Hematopoietic multipotent progenitor cell treated with erythropoietin and hydrocortisone succinate and interleukin-3 and kit ligand, for 4 days (in vitro differentiated cells): ENCODE results near the gene CBX2.

ENCODE experiments used
- DNase-seq: peaks from one replicate; pipeline ENCODE4 v3.0.0-alpha.2; 2015

The CBX2 gene

DNA sequence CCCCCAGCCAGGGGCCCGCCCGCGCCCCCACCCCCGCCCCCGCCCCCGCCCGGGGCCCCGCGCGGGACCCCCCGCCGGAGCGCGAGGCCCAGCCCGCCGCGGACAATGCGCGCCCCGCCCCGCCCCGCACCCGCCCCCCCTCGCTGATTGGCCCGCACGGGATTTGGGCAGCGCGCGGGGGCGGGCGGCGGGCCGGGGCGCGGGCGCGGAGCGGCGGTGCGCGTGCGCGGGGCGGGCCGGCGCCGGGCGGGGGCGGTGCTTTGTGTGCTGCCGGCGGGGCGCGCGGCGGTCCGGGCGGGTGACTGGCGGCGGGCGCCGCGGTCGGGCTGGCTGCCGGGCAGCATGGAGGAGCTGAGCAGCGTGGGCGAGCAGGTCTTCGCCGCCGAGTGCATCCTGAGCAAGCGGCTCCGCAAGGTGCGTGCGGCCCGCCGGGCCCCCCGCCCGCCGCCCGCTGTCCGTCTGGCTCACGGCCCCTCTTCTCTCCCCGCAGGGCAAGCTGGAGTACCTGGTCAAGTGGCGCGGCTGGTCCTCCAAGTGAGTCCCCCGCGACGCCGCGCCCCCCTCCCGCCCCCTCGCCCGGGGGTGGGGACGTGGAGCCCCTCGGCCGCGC, at the start of gene CBX2:
CBX2 (plus strand) TSS at position 255 of the 610 bp plus-strand sequence; CDS start at position 343, 88 bp downstream.
- DNase-seq, result peak; percentile 91

- peak; percentile 96 for DNase-seq
These were observed 49.6 kb upstream of the CBX2 start for GRCh38 chr17:79728169-79728907.

- DNase-seq, result no peak
These were observed 49.0 kb upstream of the CBX2 start for GRCh38 chr17:79728908-79729471.

GRCh38 chr17:79729761-79730160, 48.2 kb upstream of the CBX2 start:
- no peak for DNase-seq

- DNase-seq, result no peak
These were observed 47.5 kb upstream of the CBX2 start for GRCh38 chr17:79730437-79730768.

DNA sequence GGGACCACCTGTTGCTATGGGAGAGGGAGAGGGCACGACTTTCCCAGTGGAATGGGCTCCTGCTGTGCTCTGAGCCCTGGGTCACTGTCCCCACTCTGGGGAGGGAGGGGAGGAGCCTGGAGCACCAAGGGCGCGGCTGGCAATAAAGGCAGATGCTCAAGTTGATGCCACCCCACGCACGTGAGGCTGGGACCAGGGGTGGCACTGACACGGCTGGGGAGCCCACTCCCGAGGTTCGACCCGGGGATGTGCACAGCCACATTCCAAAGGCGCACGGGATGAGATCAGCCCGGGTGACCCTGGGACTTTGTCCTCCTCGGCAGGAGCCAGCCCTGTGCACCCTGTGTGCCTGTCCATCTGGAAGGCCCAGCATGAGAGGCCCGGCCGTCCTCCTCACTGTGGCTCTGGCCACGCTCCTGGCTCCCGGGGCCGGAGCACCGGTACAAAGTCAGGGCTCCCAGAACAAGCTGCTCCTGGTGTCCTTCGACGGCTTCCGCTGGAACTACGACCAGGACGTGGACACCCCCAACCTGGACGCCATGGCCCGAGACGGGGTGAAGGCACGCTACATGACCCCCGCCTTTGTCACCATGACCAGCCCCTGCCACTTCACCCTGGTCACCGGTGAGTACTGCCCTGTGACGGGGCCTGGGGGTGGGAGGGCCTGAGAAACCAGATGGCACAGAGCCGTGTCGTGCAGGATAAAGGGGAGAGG, 47.0 kb upstream of the CBX2 start, which contains the start of gene ENPP7:
ENPP7 (plus strand) TSS at position 175 of the 715 bp plus-strand sequence; CDS start at position 372, 197 bp downstream.
- no peak for DNase-seq

- no peak for DNase-seq
These were observed 45.7 kb upstream of the CBX2 start for GRCh38 chr17:79732254-79732653.

- DNase-seq, result peak; percentile 60
These were observed 44.9 kb upstream of the CBX2 start for GRCh38 chr17:79732804-79733691.

DNA sequence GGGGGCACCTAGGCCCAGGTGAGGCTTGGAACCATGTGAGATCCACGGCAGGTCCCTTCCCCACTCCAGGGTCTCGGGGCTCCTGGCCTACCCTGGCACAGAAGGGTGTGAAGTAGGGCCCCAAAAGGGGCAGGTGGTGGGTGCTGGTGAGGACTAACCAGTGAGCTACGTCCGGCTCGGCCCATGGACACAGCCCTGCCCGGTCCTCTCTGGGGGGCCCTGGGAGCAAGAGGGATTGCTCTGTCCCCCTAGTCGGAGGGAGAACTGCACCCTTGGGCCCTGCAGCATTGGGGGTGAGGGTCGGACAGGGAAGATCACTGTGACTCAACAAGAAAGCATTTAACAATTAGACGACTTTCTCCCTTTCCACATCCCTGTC, 44.3 kb upstream of the CBX2 start:
- no peak for DNase-seq

GRCh38 chr17:79735096-79735495, 42.9 kb upstream of the CBX2 start:
- DNase-seq, result no peak

DNA sequence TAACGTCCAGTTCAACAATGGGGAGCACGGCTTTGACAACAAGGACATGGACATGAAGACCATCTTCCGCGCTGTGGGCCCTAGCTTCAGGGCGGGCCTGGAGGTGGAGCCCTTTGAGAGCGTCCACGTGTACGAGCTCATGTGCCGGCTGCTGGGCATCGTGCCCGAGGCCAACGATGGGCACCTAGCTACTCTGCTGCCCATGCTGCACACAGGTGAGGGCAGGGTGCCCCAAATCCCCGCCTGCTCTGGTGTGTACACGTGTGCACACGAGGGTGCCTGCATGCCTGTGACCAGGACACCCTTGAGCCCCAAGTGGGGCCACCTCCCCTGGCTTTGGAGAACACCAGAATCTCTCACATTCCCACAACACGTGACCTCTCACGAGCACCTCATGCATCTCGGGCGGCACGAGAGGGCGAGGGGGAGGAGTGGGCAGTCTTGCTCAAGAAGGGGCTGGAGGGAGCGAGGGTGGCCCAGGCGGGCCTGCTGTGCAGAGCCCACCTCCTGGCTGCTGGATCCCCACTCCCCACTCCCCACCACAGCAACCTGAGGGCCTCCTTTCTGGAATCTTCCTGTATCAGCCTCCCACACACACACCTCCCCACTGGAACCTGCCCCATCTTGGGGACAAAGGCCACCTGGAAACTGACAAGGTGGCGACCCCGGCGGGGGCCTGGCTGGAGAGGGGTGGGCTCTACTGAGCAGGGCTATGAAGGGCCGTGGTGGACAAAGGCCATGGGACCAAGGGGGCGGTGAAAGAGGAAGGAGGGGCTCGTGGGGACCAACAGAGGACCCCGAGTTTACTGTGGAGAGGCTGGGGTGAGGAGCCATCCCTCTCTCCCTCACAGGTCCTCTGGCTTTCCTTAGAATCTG, 40.7 kb upstream of the CBX2 start:
- DNase-seq, result no peak

- DNase-seq, result no peak
These were observed 39.9 kb upstream of the CBX2 start for GRCh38 chr17:79737922-79738578.

DNA sequence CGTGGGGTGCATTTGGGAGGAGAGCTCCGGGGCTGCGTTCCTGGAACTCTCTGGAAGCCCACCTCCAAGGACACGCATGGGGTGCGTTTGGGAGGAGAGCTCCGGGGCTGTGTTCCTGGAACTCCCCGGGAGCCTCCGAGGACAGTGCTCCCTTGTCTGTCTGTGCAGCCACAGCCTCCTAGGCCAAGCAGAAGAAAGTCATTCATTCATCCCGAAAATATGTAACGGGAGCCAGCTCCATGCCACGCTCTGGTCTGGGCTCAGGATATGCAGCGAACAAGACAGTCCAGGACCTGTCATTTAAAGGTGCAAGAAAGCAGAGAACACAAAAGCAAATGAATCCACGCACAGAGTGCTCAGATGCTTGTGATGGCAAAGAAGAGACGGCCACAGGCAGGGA, 39.3 kb upstream of the CBX2 start:
- no peak for DNase-seq

GRCh38 chr17:79739148-79740062, 38.5 kb upstream of the CBX2 start:
- no peak for DNase-seq

- DNase-seq, result peak; percentile 34
These were observed 37.5 kb upstream of the CBX2 start for GRCh38 chr17:79740413-79740812.

DNA sequence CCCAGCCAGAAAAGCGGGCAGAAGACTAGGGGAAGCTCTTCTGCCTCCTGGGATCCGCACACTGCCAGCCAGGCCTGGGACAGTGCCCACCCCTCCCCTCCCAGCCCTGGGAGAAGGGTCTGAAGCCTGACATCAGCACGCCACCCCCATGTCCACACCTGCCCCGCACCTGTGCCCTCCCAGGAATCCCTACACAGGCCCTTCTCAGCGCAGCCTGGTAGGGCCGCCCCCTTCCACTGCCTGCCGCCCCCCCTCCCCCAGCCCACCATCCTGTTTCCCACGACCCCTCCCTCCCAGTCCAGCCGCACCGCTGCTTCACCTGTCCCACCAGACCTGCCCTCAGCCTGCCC, 36.6 kb upstream of the CBX2 start:
- no peak for DNase-seq

DNA sequence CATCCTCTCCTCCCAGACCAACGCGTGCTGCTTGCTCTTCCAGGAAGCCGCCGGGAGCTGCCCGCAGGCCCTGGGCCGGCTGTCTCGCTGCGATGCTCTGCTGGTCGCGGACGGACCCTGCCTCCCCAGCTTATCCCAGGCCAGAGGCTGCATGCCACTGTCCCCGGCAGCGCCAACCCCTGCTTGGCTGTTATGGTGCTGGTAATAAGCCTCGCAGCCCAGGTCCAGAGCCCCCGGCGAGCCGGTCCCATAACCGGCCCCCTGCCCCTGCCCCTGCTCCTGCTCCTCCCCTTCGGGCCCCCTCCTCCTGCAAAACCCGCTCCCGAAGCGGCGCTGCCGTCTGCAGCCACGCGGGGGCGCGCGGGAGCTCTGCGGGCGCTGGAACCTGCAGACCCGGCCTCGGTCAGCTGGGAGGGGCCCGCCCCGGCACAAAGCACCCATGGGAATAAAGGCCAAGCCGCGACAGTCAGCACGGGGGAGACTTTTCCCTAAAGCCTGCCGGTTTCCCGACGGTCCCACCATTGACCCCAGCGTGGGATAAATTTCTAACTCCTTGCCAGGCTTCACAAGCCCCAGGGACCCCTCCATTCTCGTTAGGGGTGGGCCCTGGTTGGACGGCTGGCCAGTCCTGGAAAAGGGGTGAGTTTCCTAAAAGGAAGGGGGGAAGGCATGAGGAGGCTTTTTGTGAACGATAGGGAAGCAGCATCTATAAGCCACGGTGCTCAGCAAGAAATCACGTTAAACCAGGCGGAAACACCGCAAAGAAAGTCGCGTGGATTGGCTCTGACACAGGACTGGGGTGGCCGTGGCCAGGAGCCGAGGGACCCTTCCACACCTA, 36.0 kb upstream of the CBX2 start:
- peak; percentile 72 for DNase-seq

- DNase-seq, result no peak
These were observed 35.4 kb upstream of the CBX2 start for GRCh38 chr17:79742589-79742918.

- DNase-seq, result no peak
These were observed 34.9 kb upstream of the CBX2 start for GRCh38 chr17:79742951-79743476.
